WI38 (cell line): ENCODE measurements around the gene TRAPPC2.

ENCODE experiments used
- H3K4me3 ChIP-seq: 2 replicates; pipeline ENCODE4 v1.5.1; 2011; ENCODE audit warnings: low read depth, mild to moderate bottlenecking, control low read depth, low read length
- TF ChIP-seq, protein P1 (sequence below): IDR thresholded peaks from 2 replicates; pipeline ENCODE4 v1.5.1; 2012; ENCODE audit warnings: low read depth, mild to moderate bottlenecking, control low read depth, low read length

TRAPPC2 gene

DNA sequence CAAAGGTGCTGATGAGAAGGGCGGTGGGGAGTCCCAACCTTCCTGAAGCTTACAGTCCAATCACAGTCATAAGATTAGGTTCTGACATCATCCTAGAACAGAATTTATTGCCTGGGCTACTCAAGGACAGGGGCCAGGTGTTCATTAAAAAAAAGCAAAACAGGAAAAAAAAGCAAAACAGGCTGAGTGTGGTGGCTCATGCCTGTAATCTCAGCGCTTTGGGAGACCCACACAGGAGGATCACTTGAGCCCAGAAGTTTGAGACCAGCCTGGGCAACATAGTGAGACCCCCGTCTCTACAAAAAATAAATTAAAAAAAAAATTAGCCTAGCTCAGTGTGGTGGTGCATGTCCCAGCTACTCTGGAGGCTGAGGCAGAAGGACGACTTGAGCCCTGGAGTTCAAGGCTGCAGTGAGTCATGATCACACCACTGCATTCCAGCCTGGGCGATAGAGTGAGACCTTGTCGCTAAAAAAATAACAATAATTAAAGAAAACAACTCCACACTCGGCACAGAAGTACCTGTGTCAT is 42.5 kb downstream of the TRAPPC2 start:
- TF ChIP-seq, protein P1, sequence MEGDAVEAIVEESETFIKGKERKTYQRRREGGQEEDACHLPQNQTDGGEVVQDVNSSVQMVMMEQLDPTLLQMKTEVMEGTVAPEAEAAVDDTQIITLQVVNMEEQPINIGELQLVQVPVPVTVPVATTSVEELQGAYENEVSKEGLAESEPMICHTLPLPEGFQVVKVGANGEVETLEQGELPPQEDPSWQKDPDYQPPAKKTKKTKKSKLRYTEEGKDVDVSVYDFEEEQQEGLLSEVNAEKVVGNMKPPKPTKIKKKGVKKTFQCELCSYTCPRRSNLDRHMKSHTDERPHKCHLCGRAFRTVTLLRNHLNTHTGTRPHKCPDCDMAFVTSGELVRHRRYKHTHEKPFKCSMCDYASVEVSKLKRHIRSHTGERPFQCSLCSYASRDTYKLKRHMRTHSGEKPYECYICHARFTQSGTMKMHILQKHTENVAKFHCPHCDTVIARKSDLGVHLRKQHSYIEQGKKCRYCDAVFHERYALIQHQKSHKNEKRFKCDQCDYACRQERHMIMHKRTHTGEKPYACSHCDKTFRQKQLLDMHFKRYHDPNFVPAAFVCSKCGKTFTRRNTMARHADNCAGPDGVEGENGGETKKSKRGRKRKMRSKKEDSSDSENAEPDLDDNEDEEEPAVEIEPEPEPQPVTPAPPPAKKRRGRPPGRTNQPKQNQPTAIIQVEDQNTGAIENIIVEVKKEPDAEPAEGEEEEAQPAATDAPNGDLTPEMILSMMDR, result no peak
- no peak overlapping the region for H3K4me3 ChIP-seq

DNA sequence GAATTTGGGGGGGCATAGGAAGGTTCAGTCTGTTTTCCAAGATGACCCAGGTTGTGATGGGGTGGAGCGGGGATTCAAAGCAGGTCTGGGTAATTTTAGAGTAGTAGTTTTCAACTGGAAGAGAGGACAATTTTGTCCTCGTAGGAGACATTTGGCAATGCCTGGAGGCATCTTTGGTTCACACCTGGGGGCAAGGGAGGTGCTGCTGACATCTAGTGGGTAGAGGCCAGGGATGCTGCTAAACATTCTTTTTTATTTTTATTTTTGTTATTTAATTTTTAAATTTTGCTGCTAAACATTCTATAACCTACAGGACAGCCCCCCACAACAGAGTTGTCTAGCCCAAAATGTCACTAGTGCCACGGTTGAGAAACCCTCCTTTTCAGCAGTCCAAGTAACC is 43.6 kb downstream of the TRAPPC2 start:
- TF ChIP-seq, protein P1, result no peak
- H3K4me3 ChIP-seq, result peak overlapping the region; percentile 88

DNA sequence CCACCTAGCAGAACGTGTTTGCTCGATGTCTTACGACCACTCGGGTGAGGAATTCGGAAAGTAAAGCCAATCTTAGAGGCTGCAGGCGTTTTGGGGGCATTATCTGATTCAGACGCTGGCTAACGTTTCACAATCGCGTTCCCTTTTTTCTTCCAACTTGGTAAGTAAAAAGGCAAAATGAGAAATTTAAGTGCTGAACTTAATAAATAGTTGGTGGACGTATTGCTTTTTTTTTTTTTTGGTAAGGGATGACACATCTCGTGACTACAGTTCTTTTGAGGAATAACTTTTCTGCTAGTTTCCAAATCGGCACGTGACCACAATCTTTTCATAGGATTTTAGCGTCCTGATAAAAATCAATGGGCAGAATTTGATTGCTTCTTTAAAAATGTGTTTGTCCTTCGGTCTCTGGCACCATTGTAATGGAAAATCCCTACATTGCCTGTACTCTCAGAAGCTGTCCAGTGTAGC is 44.6 kb downstream of the TRAPPC2 start:
- peak overlapping the region; percentile 88 for H3K4me3 ChIP-seq
- TF ChIP-seq, protein P1, result no peak

DNA sequence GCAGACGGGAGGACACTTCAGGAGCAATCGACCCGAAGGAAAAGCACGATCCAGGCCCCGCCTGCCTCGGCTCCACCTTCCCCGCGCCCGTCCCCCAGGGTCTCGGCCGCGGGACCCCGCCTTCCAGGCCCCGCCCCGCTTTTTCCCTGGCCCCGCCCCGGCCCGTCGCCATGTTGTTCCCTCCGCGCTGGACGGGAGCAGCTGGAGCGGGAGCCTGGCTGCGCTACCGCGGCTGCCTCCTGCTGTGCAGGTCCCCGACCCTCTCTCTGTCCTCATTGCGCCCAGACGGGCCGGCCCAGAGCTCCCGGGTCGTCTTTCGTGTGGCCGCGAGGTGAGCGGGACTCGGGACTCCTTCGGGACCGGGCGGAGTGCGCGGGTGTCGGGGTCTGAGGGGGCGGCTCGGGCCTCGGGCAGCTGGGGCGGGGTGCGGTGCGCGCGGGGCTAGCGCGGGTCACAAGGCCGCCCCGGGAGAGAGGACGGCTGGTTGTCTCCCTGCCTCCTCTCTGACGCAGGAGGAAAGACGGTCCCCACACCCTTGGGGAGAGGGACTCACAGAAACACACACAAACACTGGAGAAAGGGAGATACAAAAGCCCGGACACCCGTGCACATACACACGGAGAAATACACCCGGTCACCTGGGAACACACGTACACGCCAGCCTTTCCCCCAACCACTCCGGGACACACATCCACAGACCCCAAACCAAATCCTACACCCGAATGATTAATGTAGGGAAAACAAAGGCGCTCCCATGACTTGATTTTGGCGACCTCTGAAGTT is 45.3 kb downstream of the TRAPPC2 start, which contains the start of gene RAB9A:
Gene RAB9A (plus strand): TSS at position 171 of the 783 bp plus-strand sequence. CDS start 19,619 bp downstream, outside the sequence.
- TF ChIP-seq, protein P1, result no peak

DNA sequence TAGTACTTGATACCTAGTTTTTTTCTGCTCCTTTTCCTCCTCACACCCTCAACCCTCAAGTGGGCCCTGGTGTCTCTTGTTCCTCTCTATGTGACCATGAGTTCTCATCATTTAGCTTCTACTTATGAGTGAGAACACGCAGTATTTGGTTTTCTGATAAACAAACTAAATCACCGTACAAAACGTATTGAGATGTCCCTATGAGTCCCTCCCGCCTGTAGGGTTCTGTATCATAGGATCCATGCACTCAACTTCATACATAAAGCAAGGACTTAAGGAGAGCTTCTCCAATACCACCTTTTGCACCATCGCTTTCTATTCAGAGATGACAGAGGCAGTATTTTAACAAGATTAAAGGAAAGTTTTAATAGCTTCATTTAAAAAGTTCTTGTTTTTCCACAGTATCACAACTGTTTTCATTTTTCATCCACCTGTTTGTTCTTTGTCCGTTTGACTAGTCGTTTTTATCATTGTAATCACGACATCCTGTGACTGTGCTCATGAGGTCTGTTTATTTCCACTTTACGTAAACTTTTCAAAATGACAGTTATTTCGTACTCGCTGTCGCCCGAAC is 45.9 kb downstream of the TRAPPC2 start:
- H3K4me3 ChIP-seq, result peak overlapping the region; percentile 88
- TF ChIP-seq, protein P1, result no peak

More for the DNA sequence above, 45.3 kb downstream of the TRAPPC2 start, which contains the start of gene RAB9A:
- H3K4me3 ChIP-seq, result peak within 1 kb of the TSS; percentile 88

DNA sequence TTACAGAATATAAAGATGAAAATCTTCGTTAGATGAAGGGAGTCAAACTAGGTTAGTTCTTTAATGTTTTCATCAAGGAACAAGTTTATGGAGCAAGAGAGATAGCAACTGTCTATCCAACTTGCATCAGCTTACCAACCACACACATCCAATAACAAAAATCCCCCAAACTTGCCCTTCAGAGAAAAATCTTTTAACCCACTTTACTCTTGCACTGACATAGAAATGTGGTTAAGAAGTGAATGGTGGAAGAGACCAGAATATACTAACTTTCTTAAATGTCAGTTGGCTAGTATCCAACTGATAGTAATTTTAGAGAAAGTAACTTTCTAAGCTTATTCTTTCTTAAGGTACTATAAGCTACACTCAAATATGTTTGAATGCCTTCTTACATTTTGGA is 47.2 kb downstream of the TRAPPC2 start:
- H3K4me3 ChIP-seq, result no peak overlapping the region
- TF ChIP-seq, protein P1, result no peak

DNA sequence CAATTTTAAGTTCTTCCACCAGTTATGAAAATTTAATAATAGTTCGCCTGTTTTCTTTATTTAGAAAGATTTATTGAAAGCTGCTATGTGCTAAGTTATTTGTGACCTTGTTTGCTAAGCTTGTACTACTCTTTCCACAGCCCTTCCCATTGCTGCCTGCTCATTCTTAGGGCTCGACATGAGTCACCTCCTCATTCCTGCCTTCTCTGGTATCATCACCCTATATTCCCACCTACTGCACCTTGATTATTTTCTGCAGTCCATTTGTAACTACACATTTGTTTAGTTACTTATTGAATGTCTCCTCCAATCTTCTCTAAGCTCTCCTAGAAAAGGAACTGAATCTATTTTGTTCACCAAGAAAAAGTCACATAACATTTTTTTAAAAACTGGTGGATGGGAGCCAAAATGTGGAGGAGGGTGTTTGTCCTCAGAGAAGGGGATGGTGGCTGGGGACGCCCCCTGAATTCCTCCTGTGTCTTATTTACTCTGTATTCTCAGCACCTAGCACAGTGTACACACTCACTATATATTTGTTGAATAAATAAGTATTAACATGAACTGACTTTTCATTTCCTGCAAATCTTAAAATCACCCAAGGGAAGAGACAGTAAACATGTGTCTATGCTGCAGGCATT is 49.2 kb downstream of the TRAPPC2 start:
- no peak overlapping the region for H3K4me3 ChIP-seq
- TF ChIP-seq, protein P1, result no peak
